ENCODE measurements around the gene CRHR1.

DNA sequence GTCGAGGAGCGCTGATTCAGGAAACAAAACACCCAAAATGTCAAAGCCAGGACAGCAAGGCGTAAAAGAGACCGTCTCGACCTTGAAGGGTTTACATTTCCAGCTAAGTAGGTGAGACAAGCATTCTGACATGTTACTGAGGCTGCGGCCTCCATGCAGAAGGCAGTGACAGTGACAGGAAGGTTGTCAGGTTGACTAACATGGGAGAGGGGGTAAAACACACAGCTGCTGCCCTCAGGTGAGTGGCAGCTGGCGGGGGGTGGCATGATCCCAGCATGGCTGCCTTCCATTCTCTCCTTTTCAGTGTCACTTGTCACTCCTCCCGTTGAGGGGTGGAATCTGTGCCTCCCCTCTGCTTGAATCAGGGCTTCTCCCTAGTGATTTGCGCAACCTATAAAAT lies 31.9 kb upstream of the CRHR1 start:
- TF ChIP-seq, protein P1, sequence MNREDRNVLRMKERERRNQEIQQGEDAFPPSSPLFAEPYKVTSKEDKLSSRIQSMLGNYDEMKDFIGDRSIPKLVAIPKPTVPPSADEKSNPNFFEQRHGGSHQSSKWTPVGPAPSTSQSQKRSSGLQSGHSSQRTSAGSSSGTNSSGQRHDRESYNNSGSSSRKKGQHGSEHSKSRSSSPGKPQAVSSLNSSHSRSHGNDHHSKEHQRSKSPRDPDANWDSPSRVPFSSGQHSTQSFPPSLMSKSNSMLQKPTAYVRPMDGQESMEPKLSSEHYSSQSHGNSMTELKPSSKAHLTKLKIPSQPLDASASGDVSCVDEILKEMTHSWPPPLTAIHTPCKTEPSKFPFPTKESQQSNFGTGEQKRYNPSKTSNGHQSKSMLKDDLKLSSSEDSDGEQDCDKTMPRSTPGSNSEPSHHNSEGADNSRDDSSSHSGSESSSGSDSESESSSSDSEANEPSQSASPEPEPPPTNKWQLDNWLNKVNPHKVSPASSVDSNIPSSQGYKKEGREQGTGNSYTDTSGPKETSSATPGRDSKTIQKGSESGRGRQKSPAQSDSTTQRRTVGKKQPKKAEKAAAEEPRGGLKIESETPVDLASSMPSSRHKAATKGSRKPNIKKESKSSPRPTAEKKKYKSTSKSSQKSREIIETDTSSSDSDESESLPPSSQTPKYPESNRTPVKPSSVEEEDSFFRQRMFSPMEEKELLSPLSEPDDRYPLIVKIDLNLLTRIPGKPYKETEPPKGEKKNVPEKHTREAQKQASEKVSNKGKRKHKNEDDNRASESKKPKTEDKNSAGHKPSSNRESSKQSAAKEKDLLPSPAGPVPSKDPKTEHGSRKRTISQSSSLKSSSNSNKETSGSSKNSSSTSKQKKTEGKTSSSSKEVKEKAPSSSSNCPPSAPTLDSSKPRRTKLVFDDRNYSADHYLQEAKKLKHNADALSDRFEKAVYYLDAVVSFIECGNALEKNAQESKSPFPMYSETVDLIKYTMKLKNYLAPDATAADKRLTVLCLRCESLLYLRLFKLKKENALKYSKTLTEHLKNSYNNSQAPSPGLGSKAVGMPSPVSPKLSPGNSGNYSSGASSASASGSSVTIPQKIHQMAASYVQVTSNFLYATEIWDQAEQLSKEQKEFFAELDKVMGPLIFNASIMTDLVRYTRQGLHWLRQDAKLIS (CRISPR knock-in tag; IDR thresholded peaks at IDR 0.05; ENCODE audit: borderline replicate concordance): no peak
- TF ChIP-seq, protein P2, sequence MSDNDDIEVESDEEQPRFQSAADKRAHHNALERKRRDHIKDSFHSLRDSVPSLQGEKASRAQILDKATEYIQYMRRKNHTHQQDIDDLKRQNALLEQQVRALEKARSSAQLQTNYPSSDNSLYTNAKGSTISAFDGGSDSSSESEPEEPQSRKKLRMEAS (CRISPR knock-in tag; IDR thresholded peaks at IDR 0.05): no peak
- TF ChIP-seq GTF2I (CRISPR knock-in tag; conservative IDR thresholded peaks at IDR 0.05): no peak
- TF ChIP-seq, protein P3, sequence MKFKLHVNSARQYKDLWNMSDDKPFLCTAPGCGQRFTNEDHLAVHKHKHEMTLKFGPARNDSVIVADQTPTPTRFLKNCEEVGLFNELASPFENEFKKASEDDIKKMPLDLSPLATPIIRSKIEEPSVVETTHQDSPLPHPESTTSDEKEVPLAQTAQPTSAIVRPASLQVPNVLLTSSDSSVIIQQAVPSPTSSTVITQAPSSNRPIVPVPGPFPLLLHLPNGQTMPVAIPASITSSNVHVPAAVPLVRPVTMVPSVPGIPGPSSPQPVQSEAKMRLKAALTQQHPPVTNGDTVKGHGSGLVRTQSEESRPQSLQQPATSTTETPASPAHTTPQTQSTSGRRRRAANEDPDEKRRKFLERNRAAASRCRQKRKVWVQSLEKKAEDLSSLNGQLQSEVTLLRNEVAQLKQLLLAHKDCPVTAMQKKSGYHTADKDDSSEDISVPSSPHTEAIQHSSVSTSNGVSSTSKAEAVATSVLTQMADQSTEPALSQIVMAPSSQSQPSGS (CRISPR knock-in tag; IDR thresholded peaks at IDR 0.05; ENCODE audit: borderline replicate concordance, low read depth): no peak
- TF ChIP-seq MXD4 (CRISPR knock-in tag; IDR thresholded peaks at IDR 0.05; ENCODE audit: borderline replicate concordance): no peak
- TF ChIP-seq, protein P4, sequence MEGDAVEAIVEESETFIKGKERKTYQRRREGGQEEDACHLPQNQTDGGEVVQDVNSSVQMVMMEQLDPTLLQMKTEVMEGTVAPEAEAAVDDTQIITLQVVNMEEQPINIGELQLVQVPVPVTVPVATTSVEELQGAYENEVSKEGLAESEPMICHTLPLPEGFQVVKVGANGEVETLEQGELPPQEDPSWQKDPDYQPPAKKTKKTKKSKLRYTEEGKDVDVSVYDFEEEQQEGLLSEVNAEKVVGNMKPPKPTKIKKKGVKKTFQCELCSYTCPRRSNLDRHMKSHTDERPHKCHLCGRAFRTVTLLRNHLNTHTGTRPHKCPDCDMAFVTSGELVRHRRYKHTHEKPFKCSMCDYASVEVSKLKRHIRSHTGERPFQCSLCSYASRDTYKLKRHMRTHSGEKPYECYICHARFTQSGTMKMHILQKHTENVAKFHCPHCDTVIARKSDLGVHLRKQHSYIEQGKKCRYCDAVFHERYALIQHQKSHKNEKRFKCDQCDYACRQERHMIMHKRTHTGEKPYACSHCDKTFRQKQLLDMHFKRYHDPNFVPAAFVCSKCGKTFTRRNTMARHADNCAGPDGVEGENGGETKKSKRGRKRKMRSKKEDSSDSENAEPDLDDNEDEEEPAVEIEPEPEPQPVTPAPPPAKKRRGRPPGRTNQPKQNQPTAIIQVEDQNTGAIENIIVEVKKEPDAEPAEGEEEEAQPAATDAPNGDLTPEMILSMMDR (IDR thresholded peaks at IDR 0.05): no peak
- TF ChIP-seq, protein P5, sequence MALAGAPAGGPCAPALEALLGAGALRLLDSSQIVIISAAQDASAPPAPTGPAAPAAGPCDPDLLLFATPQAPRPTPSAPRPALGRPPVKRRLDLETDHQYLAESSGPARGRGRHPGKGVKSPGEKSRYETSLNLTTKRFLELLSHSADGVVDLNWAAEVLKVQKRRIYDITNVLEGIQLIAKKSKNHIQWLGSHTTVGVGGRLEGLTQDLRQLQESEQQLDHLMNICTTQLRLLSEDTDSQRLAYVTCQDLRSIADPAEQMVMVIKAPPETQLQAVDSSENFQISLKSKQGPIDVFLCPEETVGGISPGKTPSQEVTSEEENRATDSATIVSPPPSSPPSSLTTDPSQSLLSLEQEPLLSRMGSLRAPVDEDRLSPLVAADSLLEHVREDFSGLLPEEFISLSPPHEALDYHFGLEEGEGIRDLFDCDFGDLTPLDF (CRISPR knock-in tag; IDR thresholded peaks at IDR 0.05): no peak
- TF ChIP-seq, protein P6, sequence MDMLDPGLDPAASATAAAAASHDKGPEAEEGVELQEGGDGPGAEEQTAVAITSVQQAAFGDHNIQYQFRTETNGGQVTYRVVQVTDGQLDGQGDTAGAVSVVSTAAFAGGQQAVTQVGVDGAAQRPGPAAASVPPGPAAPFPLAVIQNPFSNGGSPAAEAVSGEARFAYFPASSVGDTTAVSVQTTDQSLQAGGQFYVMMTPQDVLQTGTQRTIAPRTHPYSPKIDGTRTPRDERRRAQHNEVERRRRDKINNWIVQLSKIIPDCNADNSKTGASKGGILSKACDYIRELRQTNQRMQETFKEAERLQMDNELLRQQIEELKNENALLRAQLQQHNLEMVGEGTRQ (CRISPR knock-in tag; IDR thresholded peaks at IDR 0.05): no peak
- no peak for TF ChIP-seq SP1 (CRISPR knock-in tag; conservative IDR thresholded peaks at IDR 0.05)
- no peak for TF ChIP-seq NR2C2 (CRISPR knock-in tag; IDR thresholded peaks at IDR 0.05)
